H1 (cell line): ENCODE measurements around the gene WDR45B. TPM values are rescaled to one million over a fixed set of nuclear protein-coding genes. Genes with fewer than 3 reads are reported as not detected.
A peak's percentile ranks its signal among the peaks of the same experiment; 100 is the strongest.

Experiments used
- CTCF ChIA-PET: fragments of 300-600 bp; sonication (Branson Sonifier 250); formaldehyde crosslinking; loops from one replicate; lab custom pipeline; 2021; ENCODE audit not compliant: partially characterized antibody; lab: Charles Lee
- POLR2A ChIA-PET: fragments of 300-600 bp; sonication (Branson Sonifier 250); formaldehyde crosslinking; loops from one replicate; lab custom pipeline; 2021; ENCODE audit warnings: inconsistent platforms; ENCODE audit not compliant: partially characterized antibody; lab: Charles Lee
- DNase-seq, 2 experiments: peaks; one replicate each; pipeline versions ENCODE4 v3.0.0 to v3.0.0-alpha.2; 2010 to 2022; ENCODE audit warnings: low spot score in 2 of 2, low read depth in 1 of 2, mixed read lengths in 1 of 2
- FAIRE-seq: peaks from 2 replicates; lab custom pipeline; 2011; peaks lifted over from hg19 to GRCh38; lab: Jason Lieb, UNC
- H2AFZ ChIP-seq: 2 replicates; pipeline ENCODE4 v1.8.1; 2012; ENCODE audit warnings: low read length, inconsistent platforms
- H2AK5ac ChIP-seq: 2 replicates; pipeline ENCODE4 v1.6.1; 2013; ENCODE audit warnings: low read depth, low read length
- H2BK120ac ChIP-seq: replicated peaks from 2 replicates; pipeline ENCODE3; 2013; ENCODE audit warnings: low read depth, low read length, inconsistent platforms
- H2BK12ac ChIP-seq: 2 replicates; pipeline ENCODE4 v1.6.1; 2013; ENCODE audit warnings: low read depth, low read length
- H2BK15ac ChIP-seq: 2 replicates; pipeline ENCODE4 v1.6.1; 2013; ENCODE audit warnings: low read length
- H2BK20ac ChIP-seq: 2 replicates; pipeline ENCODE4 v1.6.1; 2013; ENCODE audit warnings: low read length
- H2BK5ac ChIP-seq: 2 replicates; pipeline ENCODE4 v1.6.1; 2013; ENCODE audit warnings: low read depth, low read length
- H3K14ac ChIP-seq: 2 replicates; pipeline ENCODE4 v1.6.1; 2013; ENCODE audit warnings: inconsistent platforms; ENCODE audit not compliant: insufficient read length
- H3K18ac ChIP-seq: 2 replicates; pipeline ENCODE4 v1.6.1; 2013; ENCODE audit warnings: low read length; ENCODE audit errors: extremely low read depth
- H3K23ac ChIP-seq: 2 replicates; pipeline ENCODE4 v1.6.1; 2013; ENCODE audit warnings: inconsistent platforms; ENCODE audit not compliant: insufficient read length
- H3K23me2 ChIP-seq: 2 replicates; pipeline ENCODE4 v1.6.1; 2013; ENCODE audit warnings: low read depth, low read length
- H3K27ac ChIP-seq: 2 replicates; pipeline ENCODE4 v1.6.1; 2011; ENCODE audit warnings: low read depth, low read length, inconsistent platforms
- H3K27me3 ChIP-seq, 4 experiments: replicated peaks in 1 of 4; 1 replicate in 1 of 4; 2 replicates in 3 of 4; pipeline versions ENCODE4 v1.6.1 to v1.8.1; 2011 to 2013; ENCODE audit warnings: low read length in 3 of 4, mild to moderate bottlenecking in 3 of 4, inconsistent platforms in 2 of 4, mixed read lengths in 2 of 4, moderate library complexity in 1 of 4; ENCODE audit not compliant: control insufficient read depth in 3 of 4, insufficient read depth in 3 of 4; ENCODE audit errors: extremely low read depth in 1 of 4
- H3K36me3 ChIP-seq, 4 experiments: 2 replicates each; pipeline versions ENCODE4 v1.6.1 to v1.8.1; 2011 to 2013; ENCODE audit warnings: mild to moderate bottlenecking in 4 of 4, low read length in 3 of 4, moderate library complexity in 2 of 4, control low read depth in 1 of 4, inconsistent platforms in 1 of 4; ENCODE audit not compliant: insufficient read depth in 4 of 4, control insufficient read depth in 2 of 4
- H3K4ac ChIP-seq: replicated peaks from 2 replicates; pipeline ENCODE3; 2013; ENCODE audit warnings: low read length, low read depth, mixed read lengths, inconsistent platforms; ENCODE audit not compliant: insufficient read length
- H3K4me1 ChIP-seq, 4 experiments: replicated peaks in 1 of 4; 1 replicate in 1 of 4; 2 replicates in 3 of 4; pipeline versions ENCODE4 v1.6.1 to v1.8.1; 2011 to 2013; ENCODE audit warnings: low read length in 3 of 4, inconsistent platforms in 2 of 4, mixed read lengths in 1 of 4; ENCODE audit not compliant: insufficient read depth in 4 of 4, control insufficient read depth in 3 of 4
- H3K4me2 ChIP-seq, 2 experiments: 2 replicates each; pipeline versions ENCODE4 v1.6.1 to v1.8.1; 2011 to 2013; ENCODE audit warnings: low read depth in 2 of 2, low read length in 2 of 2, control low read depth in 1 of 2, inconsistent platforms in 1 of 2, mild to moderate bottlenecking in 1 of 2; ENCODE audit not compliant: insufficient read depth in 1 of 2
- H3K4me3 ChIP-seq, 4 experiments: fragments of 200-600, 300-600 bp in 1 of 4; sonication (generic), shearing (Covaris generic), sonication (Bioruptor Twin) in 1 of 4; 2 replicates each; pipeline versions ENCODE4 v1.5.1 to v1.8.1; 2011 to 2016; ENCODE audit warnings: low read length in 4 of 4, low read depth in 3 of 4, control low read depth in 2 of 4, inconsistent platforms in 2 of 4, mild to moderate bottlenecking in 2 of 4, mixed read lengths in 1 of 4, moderate library complexity in 1 of 4; ENCODE audit not compliant: insufficient read depth in 2 of 4; ENCODE audit errors: extremely low read depth in 1 of 4
- H3K56ac ChIP-seq: replicated peaks from 2 replicates; pipeline ENCODE3; 2013; ENCODE audit warnings: low read depth, mild to moderate bottlenecking, mixed read lengths, low read length, inconsistent platforms; ENCODE audit not compliant: insufficient read length
- H3K79me1 ChIP-seq: 2 replicates; pipeline ENCODE4 v1.6.1; 2013; ENCODE audit warnings: low read depth, low read length, control low read depth
- H3K79me2 ChIP-seq, 2 experiments: 2 replicates each; pipeline versions ENCODE4 v1.6.1 to v1.8.1; 2012 to 2013; ENCODE audit warnings: low read length in 2 of 2, mild to moderate bottlenecking in 2 of 2, inconsistent platforms in 1 of 2; ENCODE audit not compliant: insufficient read depth in 2 of 2, control insufficient read depth in 1 of 2
- H3K9ac ChIP-seq, 4 experiments: replicated peaks in 1 of 4; 1 replicate in 1 of 4; 2 replicates in 3 of 4; pipeline versions ENCODE4 v1.6.1 to v1.8.1; 2011 to 2013; ENCODE audit warnings: low read depth in 3 of 4, low read length in 3 of 4, control low read depth in 2 of 4, mild to moderate bottlenecking in 2 of 4, moderate library complexity in 2 of 4, inconsistent platforms in 1 of 4; ENCODE audit errors: extremely low read depth in 1 of 4
- H3K9me3 ChIP-seq, 2 experiments: 2 replicates each; pipeline versions ENCODE4 v1.6.1 to v1.8.1; 2012 to 2013; ENCODE audit warnings: mild to moderate bottlenecking in 2 of 2, moderate library complexity in 2 of 2, control low read depth in 1 of 2, inconsistent platforms in 1 of 2, low read depth in 1 of 2, low read length in 1 of 2, mixed read lengths in 1 of 2; ENCODE audit not compliant: insufficient read depth in 2 of 2
- H4K20me1 ChIP-seq, 2 experiments: replicated peaks in 1 of 2; 2 replicates each; pipeline versions ENCODE3 to v1.8.1; 2011 to 2013; ENCODE audit warnings: inconsistent platforms in 2 of 2, low read length in 2 of 2, mild to moderate bottlenecking in 1 of 2; ENCODE audit not compliant: insufficient read depth in 2 of 2, control insufficient read depth in 1 of 2
- H4K5ac ChIP-seq: 2 replicates; pipeline ENCODE4 v1.6.1; 2013; ENCODE audit warnings: low read length, low read depth, mixed read lengths, inconsistent platforms; ENCODE audit not compliant: insufficient read length
- H4K8ac ChIP-seq: 2 replicates; pipeline ENCODE4 v1.8.0; 2013; ENCODE audit warnings: mild to moderate bottlenecking, moderate library complexity, low read length, inconsistent platforms; ENCODE audit not compliant: insufficient read depth; ENCODE audit errors: extremely low read depth
- H4K91ac ChIP-seq: replicated peaks from 2 replicates; pipeline ENCODE3; 2013; ENCODE audit warnings: low read length, mixed read lengths, inconsistent platforms; ENCODE audit not compliant: insufficient read length
- RXRA ChIP-seq: IDR thresholded peaks from 2 replicates; pipeline ENCODE4 v1.6.1; 2011; ENCODE audit warnings: low read depth, mild to moderate bottlenecking, low read length, moderate library complexity; ENCODE audit not compliant: insufficient read depth
- WGBS, 2 experiments: shearing (Covaris generic) in 1 of 2; methylation state at CpG; one replicate each; pipeline versions ENCODE4 v1.1.6 to v1.1.7; 2013 to 2015; ENCODE audit warnings: low lambda C conversion rate in 2 of 2, mixed read lengths in 2 of 2, inconsistent platforms in 1 of 2, low coverage in 1 of 2, missing lambda C conversion rate in 1 of 2; ENCODE audit not compliant: insufficient replicate concordance in 2 of 2, insufficient coverage in 1 of 2, insufficient read length in 1 of 2; ENCODE audit errors: extremely low coverage in 1 of 2, missing lambda C conversion rate in 1 of 2; 5-methylcytosine and 5-hydroxymethylcytosine counted together
- polyA plus RNA-seq, 7 experiments: library from polyadenylated mRNA; depleted of rRNA in 3 of 7; stranded (reverse) in 5 of 7; unstranded in 2 of 7; fragments of >200 nt in 5 of 7; fragments of 200-250 nt in 2 of 7; gene quantifications; 1 replicate in 5 of 7; 2 replicates in 1 of 7; 4 replicates in 1 of 7; pipeline versions ENCODE4 v1.2.1 to v1.2.3, GENCODE V29; 2011 to 2013; ENCODE audit warnings: missing spikeins in 2 of 7, mixed read lengths in 2 of 7
- total RNA-seq: library from RNA; stranded (reverse); fragmentation: NEBNext Ultra II Directional; extraction: Animal tissue kit (Norgen Biotek cat#: 25700); gene quantifications from 2 replicates; pipeline ENCODE4 v1.2.1, GENCODE V29; 2021

WDR45B gene
- total and polyA plus RNA-seq, 2 of the 8 experiments (the other 6 are each of a cell fraction or from before 2014, with no cell fraction given), result 82.0 to 100 TPM

- H3K27ac ChIP-seq, result no peak overlapping the region
- no peak overlapping the region for H3K4ac ChIP-seq
- no peak overlapping the region for H3K9ac ChIP-seq
- peaks cover 18 to 84% of the 10 kb centered on the region in 2 experiments for H3K79me2 ChIP-seq
- FAIRE-seq (no peak), DNase-seq (no peak)
- H4K20me1 ChIP-seq, result peaks cover 19 to 22% of the 10 kb centered on the region in 2 experiments
- no peak overlapping the region; the same call in 1 of the 2 replicates for H4K8ac ChIP-seq
- no peak overlapping the region for H3K4me3 ChIP-seq
- H2BK12ac ChIP-seq, result no peak overlapping the region
- H2BK15ac ChIP-seq, result no peak overlapping the region
- no peak overlapping the region for H4K5ac ChIP-seq
- H3K56ac ChIP-seq, result no peak overlapping the region
- no peak overlapping the region for H3K23ac ChIP-seq
- peaks cover 5% of the 10 kb centered on the region for H3K79me1 ChIP-seq
- no peak for TF ChIP-seq RXRA
- no peak overlapping the region for H2AFZ ChIP-seq
- H2BK20ac ChIP-seq, result no peak overlapping the region
- whole genome bisulfite sequencing, 2 experiments, result 90% methylated on average over 5 of the region's 5 CpGs; no CpG with 5 or more reads in 1 of the 2 experiments
- no peak overlapping the region for H3K18ac ChIP-seq
- 0 out of 2 replicates have a peak overlapping the region, but pooled peaks have one; percentile 60 for H2BK5ac ChIP-seq
- POLR2A ChIA-PET, result interaction anchor here (1.2 kb wide), 1 partner anchor 25 kb away, joined by 3 read pairs; no protein-coding TSS in a partner anchor
- H4K91ac ChIP-seq, result no peak overlapping the region
- H3K23me2 ChIP-seq, result no peaks in the 10 kb centered on the region
- H3K4me1 ChIP-seq, result peaks cover 0 to 5% (median under 1%) of the 10 kb centered on the region in 4 experiments; a peak in 1 of 7 replicates
- H3K14ac ChIP-seq, result no peak overlapping the region
- CTCF ChIA-PET, result interaction anchor here (1.2 kb wide), 1 partner anchor 29 kb away, joined by 6 read pairs; no protein-coding TSS in a partner anchor
- no peak overlapping the region for H3K4me2 ChIP-seq
- H3K9me3 ChIP-seq, result no peaks in the 10 kb centered on the region
- H3K36me3 ChIP-seq, result peaks cover 15 to 41% (median 21%) of the 10 kb centered on the region in 4 experiments; a peak in 7 of 8 replicates
- no peak overlapping the region for H2AK5ac ChIP-seq
- H3K27me3 ChIP-seq, result no peaks in the 10 kb centered on the region
- H2BK120ac ChIP-seq, result no peak overlapping the region
Measured at GRCh38 chr17:82640036-82640435, 8.2 kb downstream of the WDR45B start.
